ENCODE data around the gene SPACA7. TPM values are rescaled to one million over a fixed set of nuclear protein-coding genes. Genes with fewer than 3 reads are reported as not detected.

The SPACA7 gene
- total RNA-seq, 2 experiments from 2014 or later: not detected

DNA sequence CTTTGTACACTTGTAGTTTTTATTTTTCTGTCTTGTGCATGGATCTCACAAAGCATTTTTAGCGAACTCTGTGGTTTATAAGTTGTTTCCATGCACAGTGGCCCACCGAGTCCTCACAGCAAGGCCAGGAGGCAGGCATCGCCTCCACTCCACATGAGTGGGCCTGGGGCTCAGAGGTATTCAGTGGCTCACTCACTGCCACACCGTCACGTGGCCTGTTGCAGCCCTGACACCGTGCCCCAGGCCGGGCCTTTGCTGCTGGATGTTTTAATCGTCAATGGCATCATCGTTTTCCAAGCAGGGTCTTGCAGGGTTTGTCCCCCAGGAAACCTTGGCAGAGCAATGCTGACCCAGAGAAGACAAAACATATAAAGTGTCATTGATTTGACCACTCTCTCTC is 59.8 kb downstream of the SPACA7 start:
- Mint-ChIP-seq H3K27me3 (peaks cover 9% of the 10 kb centered on the region), H3K4me1 (ENCODE audit: low read depth) (no peaks in the 10 kb centered on the region), H3K9me3 (no peaks in the 10 kb centered on the region), H3K36me3 (ENCODE audit: low read depth) (no peaks in the 10 kb centered on the region), H3K27ac (no peak overlapping the region), H3K4me3 (no peak overlapping the region)
- POLR2A ChIA-PET: no interaction called here
- TF ChIP-seq, protein P1, sequence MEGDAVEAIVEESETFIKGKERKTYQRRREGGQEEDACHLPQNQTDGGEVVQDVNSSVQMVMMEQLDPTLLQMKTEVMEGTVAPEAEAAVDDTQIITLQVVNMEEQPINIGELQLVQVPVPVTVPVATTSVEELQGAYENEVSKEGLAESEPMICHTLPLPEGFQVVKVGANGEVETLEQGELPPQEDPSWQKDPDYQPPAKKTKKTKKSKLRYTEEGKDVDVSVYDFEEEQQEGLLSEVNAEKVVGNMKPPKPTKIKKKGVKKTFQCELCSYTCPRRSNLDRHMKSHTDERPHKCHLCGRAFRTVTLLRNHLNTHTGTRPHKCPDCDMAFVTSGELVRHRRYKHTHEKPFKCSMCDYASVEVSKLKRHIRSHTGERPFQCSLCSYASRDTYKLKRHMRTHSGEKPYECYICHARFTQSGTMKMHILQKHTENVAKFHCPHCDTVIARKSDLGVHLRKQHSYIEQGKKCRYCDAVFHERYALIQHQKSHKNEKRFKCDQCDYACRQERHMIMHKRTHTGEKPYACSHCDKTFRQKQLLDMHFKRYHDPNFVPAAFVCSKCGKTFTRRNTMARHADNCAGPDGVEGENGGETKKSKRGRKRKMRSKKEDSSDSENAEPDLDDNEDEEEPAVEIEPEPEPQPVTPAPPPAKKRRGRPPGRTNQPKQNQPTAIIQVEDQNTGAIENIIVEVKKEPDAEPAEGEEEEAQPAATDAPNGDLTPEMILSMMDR (IDR thresholded peaks at IDR 0.05): no peak
- ATAC-seq: no peak
- no peak for DNase-seq
- intact Hi-C loops (cut with micrococcal nuclease): no loop called here
- CTCF ChIA-PET: no interaction called here

DNA sequence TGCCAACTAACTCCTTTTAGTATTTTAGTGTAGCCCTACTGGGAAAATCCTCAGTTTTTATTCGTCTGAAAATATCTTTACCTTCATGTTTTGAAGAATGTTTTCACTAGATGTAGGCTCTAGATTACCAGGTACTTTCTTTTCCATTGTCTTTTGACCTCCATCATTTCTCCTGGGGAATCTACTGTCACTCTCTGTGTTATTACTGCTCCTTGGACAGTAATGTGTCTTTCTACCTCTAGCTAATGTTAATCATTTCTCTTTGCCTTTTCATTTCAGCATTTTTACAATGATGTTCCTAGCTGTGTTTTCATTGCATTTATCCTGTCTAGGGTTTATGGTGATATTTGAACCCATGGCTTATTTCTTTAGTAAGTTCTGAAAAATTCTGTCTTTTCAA is 61.9 kb downstream of the SPACA7 start:
- CTCF ChIA-PET: no interaction called here
- intact Hi-C loops (cut with micrococcal nuclease): no loop called here
- H3K36me3 Mint-ChIP-seq (ENCODE audit: low read depth): no peaks in the 10 kb centered on the region
- no peak for ATAC-seq
- POLR2A ChIA-PET: no interaction called here
- TF ChIP-seq, protein P1 (IDR thresholded peaks at IDR 0.05): no peak
- no peaks in the 10 kb centered on the region for H3K9me3 Mint-ChIP-seq
- H3K4me1 Mint-ChIP-seq (ENCODE audit: low read depth): no peaks in the 10 kb centered on the region
- peaks cover 10% of the 10 kb centered on the region for H3K27me3 Mint-ChIP-seq
- no peak for DNase-seq
- no peak overlapping the region for H3K27ac Mint-ChIP-seq
- no peak overlapping the region for H3K4me3 Mint-ChIP-seq

DNA sequence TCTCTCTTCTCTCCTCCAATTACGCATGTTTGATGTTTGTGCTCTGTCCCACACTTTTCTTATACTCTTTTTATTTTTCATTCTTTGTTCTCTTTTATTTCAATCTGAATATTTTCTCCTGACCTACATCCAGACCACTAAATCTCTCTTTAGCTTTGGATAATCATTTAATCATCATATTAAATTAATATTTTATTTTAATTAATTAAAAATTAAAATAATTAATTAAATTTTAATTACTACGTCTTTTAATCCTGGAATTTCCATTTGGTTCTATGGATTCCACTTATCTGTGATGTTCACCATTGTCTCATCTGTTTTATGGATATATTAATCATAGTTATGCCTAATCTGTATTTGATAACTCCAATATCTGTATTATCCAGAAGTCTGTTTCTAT is 62.4 kb downstream of the SPACA7 start:
- POLR2A ChIA-PET: no interaction called here
- CTCF ChIA-PET: no interaction called here
- H3K27me3 Mint-ChIP-seq: peaks cover 14% of the 10 kb centered on the region
- DNase-seq (no peak), ATAC-seq (no peak)
- TF ChIP-seq, protein P1 (IDR thresholded peaks at IDR 0.05): no peak
- intact Hi-C loops (cut with micrococcal nuclease): no loop called here
- no peaks in the 10 kb centered on the region for H3K4me1 Mint-ChIP-seq (ENCODE audit: low read depth)
- no peaks in the 10 kb centered on the region for H3K9me3 Mint-ChIP-seq
- H3K36me3 Mint-ChIP-seq (ENCODE audit: low read depth): no peaks in the 10 kb centered on the region
- H3K27ac Mint-ChIP-seq: no peak overlapping the region
- no peak overlapping the region for H3K4me3 Mint-ChIP-seq

DNA sequence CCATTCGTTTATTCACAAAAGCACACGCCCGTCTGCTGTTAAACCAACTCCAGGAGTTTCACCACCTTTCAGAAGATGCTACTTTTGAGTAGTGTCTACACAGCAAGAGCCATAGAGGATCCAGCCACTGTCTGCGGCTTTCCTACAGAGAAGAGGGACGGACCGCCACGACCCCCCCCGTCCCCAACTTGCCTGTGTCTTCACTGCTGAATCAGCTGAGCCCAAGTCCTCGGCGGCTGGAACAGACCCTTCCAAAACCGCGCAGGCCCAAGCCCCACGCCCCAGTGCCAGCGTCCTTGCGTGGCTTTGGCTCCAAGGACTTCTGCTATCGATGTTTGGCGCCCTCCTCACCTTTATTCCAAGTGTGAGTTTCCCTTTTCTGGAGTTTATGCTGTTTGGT is 65.1 kb downstream of the SPACA7 start:
- TF ChIP-seq, protein P1 (IDR thresholded peaks at IDR 0.05): no peak
- ATAC-seq (no peak), DNase-seq (no peak)
- no peaks in the 10 kb centered on the region for H3K36me3 Mint-ChIP-seq (ENCODE audit: low read depth)
- intact Hi-C loops (cut with micrococcal nuclease): loop anchor here (10.0 kb wide), 1 partner anchor 966 kb away; no protein-coding TSS in a partner anchor
- CTCF ChIA-PET: no interaction called here
- H3K4me1 Mint-ChIP-seq (ENCODE audit: low read depth): no peaks in the 10 kb centered on the region
- no peaks in the 10 kb centered on the region for H3K9me3 Mint-ChIP-seq
- peaks cover 19% of the 10 kb centered on the region for H3K27me3 Mint-ChIP-seq
- no peak overlapping the region for H3K4me3 Mint-ChIP-seq
- no peak overlapping the region for H3K27ac Mint-ChIP-seq
- POLR2A ChIA-PET: no interaction called here

DNA sequence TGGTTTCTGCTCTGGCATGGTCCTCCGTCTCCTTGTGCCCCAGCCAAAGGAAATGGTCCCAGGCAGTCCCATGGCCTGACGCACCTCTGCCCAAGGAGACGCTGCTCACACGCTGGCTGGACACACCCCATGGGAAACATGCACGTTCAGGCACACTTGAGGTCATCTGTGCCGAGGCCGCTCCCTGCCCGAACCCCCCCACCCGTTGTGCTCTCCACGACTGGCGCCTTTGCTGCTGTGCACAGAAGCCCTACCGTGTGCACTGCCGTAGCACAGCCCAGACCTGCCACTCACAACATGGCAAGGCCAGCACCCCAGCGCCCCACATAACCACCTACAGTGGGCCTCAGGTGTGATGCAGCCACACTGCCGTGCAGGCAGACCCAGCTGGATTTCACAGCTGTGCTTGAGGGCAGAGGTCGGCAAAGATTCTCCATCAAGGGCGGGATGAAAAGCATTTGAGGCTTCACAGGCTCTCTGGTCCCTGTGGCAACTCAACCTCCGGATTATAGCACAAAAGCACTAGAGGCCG is 65.7 kb downstream of the SPACA7 start:
- no peaks in the 10 kb centered on the region for H3K36me3 Mint-ChIP-seq (ENCODE audit: low read depth)
- no peak overlapping the region for H3K27ac Mint-ChIP-seq
- no peaks in the 10 kb centered on the region for H3K9me3 Mint-ChIP-seq
- ATAC-seq: no peak
- TF ChIP-seq, protein P1 (IDR thresholded peaks at IDR 0.05): no peak
- CTCF ChIA-PET: no interaction called here
- no peak for DNase-seq
- peaks cover 19% of the 10 kb centered on the region for H3K27me3 Mint-ChIP-seq
- no peaks in the 10 kb centered on the region for H3K4me1 Mint-ChIP-seq (ENCODE audit: low read depth)
- no peak overlapping the region for H3K4me3 Mint-ChIP-seq
- POLR2A ChIA-PET: no interaction called here
- intact Hi-C loops (cut with micrococcal nuclease): loop anchor here (10.0 kb wide), 1 partner anchor 967 kb away; no protein-coding TSS in a partner anchor
